Activated CD4-positive, alpha-beta T cell treated with anti-CD3 and anti-CD28 coated beads for 1 hour (primary cell): ENCODE data around the gene OR13C2.
"Not testable (repeated sequence)": the region's sequence is repeated elsewhere in the genome, so short reads cannot be mapped to it uniquely, and the experiment has no call there.

ENCODE experiments used
- DNase-seq: peaks from one replicate; pipeline ENCODE4 v3.0.0-alpha.2; 2020

OR13C2 gene

GRCh38 chr9:104605527-104605926 lies at the start of gene OR13C2:
OR13C2 (minus strand) TSS chr9:104605627; CDS start chr9:104605627, 0 bp downstream.
- DNase-seq, result not testable (repeated sequence)

DNA sequence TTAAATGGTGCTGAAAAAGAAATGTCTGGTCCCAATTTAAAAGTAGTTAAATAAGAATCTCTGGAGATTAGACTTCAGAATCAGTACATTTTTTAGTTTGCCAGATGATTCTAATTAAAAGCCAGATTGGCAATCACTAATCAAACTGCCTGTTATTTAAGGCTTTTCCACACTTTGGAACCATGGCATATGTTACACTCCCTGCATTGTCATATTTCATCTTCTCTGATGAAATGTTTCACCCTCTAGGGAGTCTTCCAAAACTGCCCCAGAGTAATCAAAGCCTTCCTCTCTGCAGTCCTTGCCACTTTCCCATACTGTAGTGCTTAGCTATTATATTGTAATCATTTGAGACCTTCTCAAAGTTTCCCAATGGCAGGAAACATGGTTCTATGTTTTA lies 30.0 kb upstream of the OR13C2 start:
- no peak for DNase-seq

GRCh38 chr9:104633976-104634520 lies 28.6 kb upstream of the OR13C2 start:
- no peak for DNase-seq

DNA sequence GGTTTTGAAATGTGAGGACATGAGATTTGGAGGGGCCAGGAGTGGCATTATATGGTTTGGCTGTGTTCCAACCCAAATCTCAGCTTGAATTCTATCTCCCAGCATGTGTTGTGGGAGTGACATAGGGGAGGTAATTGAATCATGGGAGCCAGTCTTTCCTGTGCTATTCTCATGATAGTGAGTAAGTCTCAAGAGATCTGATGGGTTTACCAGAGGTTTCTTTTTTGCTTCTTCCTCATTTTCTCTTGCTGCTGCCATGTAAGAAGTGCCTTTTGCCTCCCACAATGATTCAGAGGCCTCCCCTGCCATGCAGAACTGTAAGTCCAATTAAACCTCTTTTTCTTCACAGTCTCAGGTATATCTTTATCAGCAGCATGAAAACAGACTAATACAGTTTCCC lies 20.5 kb upstream of the OR13C2 start:
- DNase-seq, result not testable (repeated sequence)

GRCh38 chr9:104618104-104618503 lies 12.7 kb upstream of the OR13C2 start, which contains the start of gene OR13C9:
OR13C9 (minus strand) TSS chr9:104618204; CDS start chr9:104618204, 0 bp downstream.
- DNase-seq, result no peak

GRCh38 chr9:104617418-104617817 lies 12.0 kb upstream of the OR13C2 start:
- DNase-seq, result no peak

DNA sequence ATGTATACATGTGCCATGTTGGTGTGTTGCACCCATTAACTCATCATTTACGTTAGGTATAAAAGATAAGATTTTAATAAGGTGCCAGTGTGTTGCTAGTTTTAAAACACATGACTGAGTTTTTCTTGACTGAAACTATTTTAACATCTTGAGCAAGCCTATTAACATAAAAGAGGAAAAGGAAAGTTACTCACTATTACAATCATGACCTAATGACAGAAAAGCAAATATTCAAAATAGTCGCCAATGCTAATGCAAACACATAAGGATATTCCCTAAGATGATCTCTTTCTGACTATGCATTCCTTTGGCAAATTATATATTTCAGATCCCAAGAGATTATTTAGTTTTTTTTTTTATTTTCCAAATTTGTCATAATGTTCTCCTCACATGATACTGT lies 5.8 kb upstream of the OR13C2 start:
- DNase-seq, result no peak

DNA sequence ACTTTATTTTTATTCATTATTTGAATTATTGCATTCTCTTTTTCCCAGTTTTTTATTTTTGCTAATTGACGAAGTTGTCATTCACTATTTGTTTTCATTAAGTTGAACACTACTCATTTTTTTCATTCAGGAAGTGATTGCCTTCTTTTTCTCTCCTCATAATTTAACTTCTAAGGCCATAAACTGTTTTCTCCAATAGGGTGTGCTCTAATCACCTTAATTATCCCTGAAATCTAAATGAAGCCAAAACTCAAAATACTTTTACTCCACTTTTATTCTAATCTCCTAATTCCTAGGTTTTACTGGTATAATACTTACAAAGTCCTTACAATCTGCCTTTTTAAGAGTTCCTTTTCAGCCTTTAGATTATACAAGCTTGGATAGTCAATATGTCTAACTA lies 2.9 kb upstream of the OR13C2 start:
- DNase-seq, result no peak

DNA sequence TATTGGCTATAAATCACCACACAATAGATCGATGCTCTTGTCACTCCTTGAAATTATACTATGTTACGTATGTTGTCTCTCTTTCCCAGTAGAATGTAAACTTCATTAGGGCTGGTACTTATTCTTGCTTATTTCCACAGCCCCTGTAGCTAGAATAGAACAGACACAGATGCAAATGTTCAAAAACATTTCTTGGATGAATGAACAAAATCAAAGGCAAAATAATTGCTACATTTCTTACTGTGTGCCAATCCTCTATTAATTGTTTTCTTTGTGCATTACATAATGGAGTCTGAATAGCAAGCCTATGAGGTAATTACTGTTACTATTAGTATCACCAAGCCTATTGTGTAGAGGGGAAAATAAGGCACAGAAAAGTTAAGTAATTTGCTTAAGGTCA lies 725 bp upstream of the OR13C2 start:
- no peak for DNase-seq

DNA sequence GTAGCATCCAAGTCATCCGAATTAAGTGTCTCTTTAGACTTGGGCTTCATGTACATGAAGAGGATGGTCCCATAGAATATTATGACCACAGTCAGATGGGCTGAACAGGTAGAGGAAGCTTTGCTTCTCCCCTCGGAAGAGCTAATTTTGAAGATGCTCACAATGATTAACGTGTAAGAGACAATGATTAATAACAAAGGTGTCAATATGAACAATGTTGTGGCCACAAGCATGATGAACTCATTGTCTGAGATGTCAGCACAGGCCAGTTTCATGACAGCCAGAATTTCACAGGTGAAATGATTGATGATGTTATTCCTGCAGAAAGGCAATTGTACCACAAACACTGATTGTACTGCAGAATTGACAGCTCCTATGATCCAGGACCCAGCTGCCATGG lies 626 bp downstream of the OR13C2 start:
- DNase-seq, result no peak

DNA sequence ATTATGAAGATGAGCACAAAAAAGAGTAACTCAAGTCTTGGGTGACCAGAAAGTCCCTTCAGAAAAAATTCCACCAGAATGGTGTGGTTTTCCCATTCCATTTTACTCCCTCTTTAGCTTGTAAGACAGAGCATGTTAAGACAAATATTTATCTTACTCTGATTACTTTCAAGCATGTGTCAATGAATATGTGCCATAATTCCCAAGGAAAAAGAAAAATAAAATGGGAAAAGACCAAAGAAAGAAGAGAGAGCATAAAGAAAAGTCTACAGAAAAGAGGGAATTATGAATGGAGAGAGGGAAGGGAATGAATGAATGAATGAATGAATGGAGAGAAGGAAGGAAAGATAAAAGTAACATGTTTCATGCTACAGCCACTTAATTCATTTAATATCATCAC lies 6.1 kb downstream of the OR13C2 start, which contains the start of gene OR13C5:
Gene OR13C5, minus strand, starts transcription at position 101 of the 400 bp plus-strand sequence. Its CDS starts 0 bp downstream, at position 101.
- not testable (repeated sequence) for DNase-seq

DNA sequence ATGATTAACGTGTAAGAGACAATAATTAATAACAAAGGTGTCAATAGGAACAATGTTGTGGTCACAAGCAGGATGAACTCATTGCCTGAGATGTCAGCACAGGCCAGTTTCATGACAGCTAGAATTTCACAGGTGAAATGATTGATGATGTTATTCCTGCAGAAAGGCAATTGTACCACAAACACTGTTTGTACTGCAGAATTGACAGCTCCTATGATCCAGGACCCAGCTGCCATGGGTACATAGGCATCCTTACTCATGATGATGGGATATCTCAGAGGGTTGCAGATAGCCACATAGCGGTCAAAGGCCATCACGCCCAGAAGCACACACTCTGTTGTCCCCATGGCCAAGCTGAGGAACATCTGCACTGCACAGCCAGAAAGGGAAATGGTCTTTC lies 6.7 kb downstream of the OR13C2 start:
- DNase-seq, result not testable (repeated sequence)

DNA sequence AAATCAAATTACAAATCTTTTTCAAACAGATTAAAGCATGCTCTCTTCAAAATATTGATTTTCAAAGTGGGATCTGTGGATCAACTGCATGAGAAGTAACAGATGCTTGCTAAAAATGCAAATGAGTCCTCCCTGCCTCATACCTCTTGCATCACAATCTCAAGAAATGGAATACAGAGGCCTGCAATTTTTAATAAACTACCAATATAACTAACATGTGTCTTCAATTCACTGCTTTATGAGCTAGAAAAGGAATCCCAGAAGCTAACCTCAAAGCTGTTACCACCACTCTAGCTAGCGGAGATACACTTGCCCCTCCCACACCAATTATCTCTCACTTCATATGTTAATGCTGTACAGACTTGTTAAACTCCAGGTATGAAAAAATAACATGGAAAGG lies 15.8 kb downstream of the OR13C2 start:
- no peak for DNase-seq

GRCh38 chr9:104586496-104587180 lies 18.8 kb downstream of the OR13C2 start:
- DNase-seq, result no peak

DNA sequence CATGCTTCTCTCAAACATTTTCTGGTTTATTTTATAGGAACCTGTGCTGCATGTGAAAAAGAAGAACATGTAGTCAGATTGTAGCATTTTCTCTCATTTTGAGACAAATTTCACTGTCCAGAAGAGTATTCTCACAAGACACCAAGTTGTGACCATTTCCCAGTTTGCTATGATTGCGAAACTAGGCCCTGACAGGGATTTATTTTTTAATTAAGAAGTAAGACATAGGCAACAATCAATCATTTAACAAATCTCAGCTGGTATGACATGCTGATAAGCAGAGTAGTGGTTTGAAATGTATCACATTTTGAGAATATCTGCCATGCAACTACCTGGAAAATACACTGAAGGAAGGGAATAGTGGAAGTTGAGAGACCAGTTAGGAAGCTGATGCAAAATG lies 24.9 kb downstream of the OR13C2 start:
- DNase-seq, result no peak

DNA sequence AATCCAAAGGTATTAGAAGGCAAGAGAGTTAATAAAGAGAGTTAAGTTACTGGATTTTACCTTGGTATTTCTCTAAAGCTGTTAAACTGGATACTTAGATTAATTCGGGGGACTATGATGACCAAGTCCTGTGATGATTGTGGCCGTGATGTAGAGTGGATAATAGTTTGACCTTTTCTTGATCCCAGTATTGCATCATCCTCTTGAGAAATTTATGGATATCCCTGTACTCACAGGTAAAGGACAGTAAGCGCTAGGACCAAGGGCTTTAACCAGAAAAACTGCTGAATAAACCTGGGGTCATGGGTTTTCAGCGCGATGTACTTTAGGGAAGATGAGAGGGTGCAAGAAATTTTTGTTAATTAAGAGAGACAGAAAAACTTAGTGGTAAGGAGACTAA lies 28.2 kb downstream of the OR13C2 start:
- DNase-seq, result no peak

DNA sequence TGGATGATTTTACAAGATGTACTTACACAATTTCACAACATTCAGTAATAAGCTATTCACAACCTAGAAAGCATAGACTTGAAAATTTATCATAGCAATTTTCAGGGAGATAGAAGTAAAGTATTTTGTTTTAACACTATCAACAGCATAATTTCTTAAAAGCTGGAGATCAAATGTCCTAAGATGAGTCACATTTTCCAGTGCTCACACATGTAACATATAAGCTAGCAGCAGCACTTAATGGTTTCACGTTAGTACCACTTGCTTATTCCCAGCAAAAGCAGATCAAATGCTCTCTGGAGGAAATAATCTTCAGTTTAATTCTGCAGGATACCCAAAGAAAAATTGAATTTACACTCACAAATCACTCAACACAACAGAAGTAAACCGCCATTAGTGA lies 30.0 kb downstream of the OR13C2 start:
- no peak for DNase-seq

GRCh38 chr9:104572612-104573011 lies 32.8 kb downstream of the OR13C2 start:
- DNase-seq, result no peak

GRCh38 chr9:104568868-104569267 lies 36.6 kb downstream of the OR13C2 start, which contains the start of gene OR13C8:
OR13C8 (plus strand) TSS chr9:104569168; CDS start chr9:104569168, 0 bp downstream.
- DNase-seq, result no peak

DNA sequence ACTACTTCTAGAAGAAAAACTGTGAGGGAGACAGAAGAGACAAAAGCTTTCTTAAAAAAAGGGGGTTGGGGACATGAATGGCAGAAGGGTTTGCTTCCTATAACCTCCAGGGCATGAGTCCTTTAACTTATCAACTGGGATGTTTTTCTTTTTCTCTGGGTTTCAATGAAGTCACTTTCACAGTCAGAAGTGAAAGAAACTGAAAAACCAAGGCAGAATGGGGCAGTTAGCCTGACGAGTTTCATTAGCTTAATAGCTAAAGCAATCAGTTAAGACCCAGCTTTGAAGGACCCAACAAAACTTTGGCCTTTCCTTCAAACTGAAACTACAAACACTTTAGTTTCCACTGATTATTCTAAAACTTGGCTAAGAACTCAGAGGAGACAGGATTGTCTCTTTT lies 41.1 kb downstream of the OR13C2 start:
- no peak for DNase-seq

GRCh38 chr9:104556830-104557634 lies 48.4 kb downstream of the OR13C2 start:
- no peak for DNase-seq

- DNase-seq, result no peak
Measured at GRCh38 chr9:104555521-104555920, 49.9 kb downstream of the OR13C2 start.
